GF-D8 (cell line): ENCODE data around the gene IFIT1B.

Experiments used
- DNase-seq: peaks from one replicate; lab custom pipeline; 2025; lab: John Stamatoyannopoulos, UW

Gene IFIT1B

DNA sequence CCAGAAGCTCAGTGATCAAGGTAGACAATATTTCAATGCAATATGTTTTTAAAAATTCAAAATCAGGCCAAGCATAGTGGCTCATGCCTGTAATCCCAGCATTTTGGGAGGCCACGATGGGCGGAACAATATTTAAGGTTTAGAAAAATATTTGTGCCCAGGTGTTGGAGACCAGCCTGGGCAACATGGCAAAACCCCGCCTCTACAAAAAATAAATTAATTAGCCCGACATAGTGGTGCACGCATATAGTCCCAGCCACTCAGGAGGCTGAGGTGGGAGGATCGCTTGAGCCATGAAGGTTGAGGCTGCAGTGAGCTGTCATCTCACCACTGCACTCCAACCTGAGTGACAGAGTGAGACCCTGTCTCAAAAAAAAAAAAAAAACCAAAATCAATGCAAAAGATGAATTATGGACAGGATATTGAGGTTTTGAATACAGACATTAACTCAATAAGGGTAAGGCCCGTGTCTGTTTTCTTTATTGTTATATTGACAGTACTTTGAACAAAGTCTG lies 35.6 kb downstream of the IFIT1B start:
- no peak for DNase-seq

DNA sequence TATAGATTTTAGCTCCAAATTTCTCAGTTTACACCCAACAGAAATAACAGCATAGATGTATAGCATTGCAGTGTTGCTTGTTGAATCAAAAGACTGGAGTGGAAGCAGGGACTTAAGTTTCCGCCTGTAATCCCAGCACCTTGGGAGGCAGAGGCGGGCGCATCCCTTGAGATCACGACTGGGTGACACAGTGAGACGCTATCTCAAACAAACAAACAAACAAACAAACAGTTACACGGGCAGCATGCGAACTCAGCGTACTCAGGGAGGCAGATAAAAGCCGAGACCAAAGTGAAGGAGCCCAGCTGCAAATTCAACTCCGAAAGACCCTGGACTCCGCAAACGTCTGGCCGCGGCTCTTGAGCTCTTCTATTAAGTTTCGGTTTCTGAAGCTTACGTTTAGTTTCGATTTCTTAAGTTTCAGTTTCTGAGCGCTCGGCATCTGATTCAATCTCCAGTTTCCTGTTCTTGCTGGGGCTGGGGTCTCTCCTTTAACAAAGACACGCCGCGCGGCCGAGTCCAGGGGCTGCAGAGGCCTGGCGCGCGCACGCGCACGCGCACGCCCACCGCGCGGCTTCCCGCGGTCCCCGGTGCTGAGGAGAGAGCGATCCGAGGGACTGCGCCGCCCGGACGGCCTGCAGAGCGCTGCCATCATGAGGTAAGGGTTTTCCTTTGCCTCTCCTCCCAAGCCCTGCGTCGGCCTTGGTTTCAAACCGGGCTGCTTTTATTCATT lies 36.5 kb downstream of the IFIT1B start, which contains the start of gene IFIT5:
TSS of gene IFIT5 (plus strand) at position 423 of the 733 bp plus-strand sequence. CDS start at position 654, 231 bp downstream.
- no peak for DNase-seq

DNA sequence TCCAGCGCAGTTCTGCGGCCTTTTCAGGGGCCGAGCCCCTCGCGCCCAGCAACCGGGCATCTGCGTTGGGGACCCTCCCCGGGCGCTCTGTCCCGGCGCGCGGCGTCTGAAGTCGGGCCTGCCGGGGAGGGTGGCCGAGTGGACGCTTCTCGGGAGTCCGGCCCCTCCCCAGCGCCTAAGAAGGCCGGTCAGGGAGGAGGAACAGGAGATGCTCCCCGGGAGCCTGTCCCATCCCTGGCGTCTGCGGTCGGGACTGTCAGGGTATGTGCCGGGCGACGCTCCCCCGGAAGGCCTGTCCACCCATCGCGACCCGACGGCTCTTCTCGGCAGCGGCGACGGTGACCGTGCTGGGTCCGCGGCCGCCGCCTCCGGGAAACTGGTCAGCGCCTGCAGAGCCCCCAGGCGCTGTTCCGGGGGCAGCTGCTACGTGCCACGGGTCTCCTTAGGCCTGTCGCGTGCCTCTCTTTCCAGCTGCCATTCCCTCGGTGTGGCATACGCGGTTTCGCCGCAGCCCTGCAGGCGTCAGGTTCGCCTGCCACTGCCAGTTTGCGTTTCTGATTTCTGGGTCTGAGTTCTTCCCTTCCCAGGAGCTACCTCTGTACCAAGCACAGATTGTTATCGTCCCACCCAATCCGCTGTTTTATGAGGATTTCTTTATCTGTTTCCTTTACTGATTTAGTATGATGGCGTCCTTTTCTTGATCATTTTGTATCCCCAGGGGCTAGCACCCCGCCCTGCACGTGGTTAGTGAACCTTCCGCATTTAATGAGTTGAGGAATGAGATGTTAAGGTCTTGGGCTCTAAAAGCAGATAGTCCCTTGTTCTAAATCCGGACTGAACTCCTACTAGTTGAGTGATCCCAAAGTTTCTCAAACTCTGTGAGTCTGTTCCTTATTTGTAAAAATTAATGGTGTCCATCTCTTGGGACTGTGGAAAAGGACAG lies 37.3 kb downstream of the IFIT1B start:
- DNase-seq = no peak

GRCh38 chr10:89416465-89416864 lies 38.6 kb downstream of the IFIT1B start:
- no peak for DNase-seq

DNA sequence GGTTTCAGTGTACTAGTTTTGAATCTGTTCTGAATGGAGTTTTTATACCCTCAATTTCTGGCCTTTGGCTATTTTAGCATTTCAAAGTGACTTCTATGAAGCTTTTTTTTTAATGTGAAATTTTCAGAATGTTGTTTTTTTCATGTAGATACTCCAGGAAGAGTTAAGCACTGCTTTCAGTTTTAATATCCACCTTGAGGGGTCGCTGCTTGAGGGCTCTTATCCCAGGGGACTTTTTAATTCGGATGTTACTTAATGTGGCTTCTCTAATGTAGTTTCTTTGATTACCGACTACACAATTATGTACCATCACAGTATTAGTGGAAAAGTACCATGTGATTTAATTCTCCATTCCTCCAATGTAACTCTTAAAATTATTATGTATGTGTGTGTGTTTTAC lies 41.7 kb downstream of the IFIT1B start:
- DNase-seq = no peak

GRCh38 chr10:89421018-89421476 lies 43.2 kb downstream of the IFIT1B start:
- DNase-seq = no peak

GRCh38 chr10:89425000-89425399 lies 47.1 kb downstream of the IFIT1B start:
- DNase-seq = no peak

GRCh38 chr10:89426230-89426868 lies 48.5 kb downstream of the IFIT1B start:
- DNase-seq = no peak

- no peak for DNase-seq
Observed at GRCh38 chr10:89427629-89428028, 49.8 kb downstream of the IFIT1B start.

DNA sequence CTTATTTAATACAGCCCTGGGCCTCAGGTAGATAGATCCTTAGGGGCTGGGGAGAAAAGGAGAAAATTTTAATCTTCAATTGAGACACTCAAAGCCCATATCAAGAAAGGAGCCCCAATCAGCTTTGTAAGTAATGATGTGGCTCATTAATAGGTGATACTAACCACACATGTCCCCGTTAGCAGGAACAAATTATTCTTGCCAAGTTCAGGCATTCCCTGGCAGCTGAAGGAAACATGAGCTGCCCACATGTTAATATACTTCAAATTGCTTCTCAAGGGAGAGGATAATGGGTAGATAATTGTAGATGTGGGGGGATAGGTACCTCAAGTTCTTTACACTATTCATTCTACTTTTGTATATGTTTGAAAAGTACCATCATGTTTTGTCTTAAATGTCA lies 51.0 kb downstream of the IFIT1B start:
- no peak for DNase-seq

GRCh38 chr10:89431977-89432376 lies 54.1 kb downstream of the IFIT1B start:
- DNase-seq = no peak
